ENCODE measurements around the gene ANK2. TPM values are rescaled to one million over a fixed set of nuclear protein-coding genes. Genes with fewer than 3 reads are reported as not detected.

The ANK2 gene
- total RNA-seq, 1 donor from 2014 or later: 4.5 TPM

DNA sequence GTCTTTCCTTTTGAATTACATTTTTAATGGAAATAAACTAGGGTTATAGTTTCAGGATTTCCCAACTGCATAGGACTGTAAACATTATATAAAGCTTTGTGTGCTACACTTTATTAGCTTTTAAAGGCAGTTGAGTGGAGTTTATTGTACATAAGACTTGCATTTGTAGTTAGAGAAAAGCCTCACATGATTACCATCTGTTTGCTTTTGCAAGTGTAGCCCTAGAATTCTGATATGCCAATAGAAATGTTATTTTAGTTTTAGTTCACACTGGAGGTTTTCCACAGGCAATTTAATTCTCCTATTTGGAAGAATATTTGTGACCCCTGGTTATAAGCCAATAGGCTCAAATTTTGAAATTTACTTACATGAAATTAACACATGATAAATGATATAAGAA, 41.3 kb upstream of the ANK2 start:
- TF ChIP-seq, protein P1, sequence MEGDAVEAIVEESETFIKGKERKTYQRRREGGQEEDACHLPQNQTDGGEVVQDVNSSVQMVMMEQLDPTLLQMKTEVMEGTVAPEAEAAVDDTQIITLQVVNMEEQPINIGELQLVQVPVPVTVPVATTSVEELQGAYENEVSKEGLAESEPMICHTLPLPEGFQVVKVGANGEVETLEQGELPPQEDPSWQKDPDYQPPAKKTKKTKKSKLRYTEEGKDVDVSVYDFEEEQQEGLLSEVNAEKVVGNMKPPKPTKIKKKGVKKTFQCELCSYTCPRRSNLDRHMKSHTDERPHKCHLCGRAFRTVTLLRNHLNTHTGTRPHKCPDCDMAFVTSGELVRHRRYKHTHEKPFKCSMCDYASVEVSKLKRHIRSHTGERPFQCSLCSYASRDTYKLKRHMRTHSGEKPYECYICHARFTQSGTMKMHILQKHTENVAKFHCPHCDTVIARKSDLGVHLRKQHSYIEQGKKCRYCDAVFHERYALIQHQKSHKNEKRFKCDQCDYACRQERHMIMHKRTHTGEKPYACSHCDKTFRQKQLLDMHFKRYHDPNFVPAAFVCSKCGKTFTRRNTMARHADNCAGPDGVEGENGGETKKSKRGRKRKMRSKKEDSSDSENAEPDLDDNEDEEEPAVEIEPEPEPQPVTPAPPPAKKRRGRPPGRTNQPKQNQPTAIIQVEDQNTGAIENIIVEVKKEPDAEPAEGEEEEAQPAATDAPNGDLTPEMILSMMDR (IDR thresholded peaks at IDR 0.05): no peak
- Mint-ChIP-seq H3K36me3 (ENCODE audit: low read depth) (no peaks in the 10 kb centered on the region), H3K27ac (no peak overlapping the region), H3K9me3 (no peaks in the 10 kb centered on the region), H3K4me1 (no peaks in the 10 kb centered on the region), H3K27me3 (no peaks in the 10 kb centered on the region), H3K4me3 (no peak overlapping the region)
- ATAC-seq (ENCODE audit: low read depth) (no peak), DNase-seq (no peak)
- ChIA-PET CTCF (no interaction called here), POLR2A (no interaction called here)
- intact Hi-C loops (cut with micrococcal nuclease): no loop called here

- Mint-ChIP-seq H3K27me3 (no peaks in the 10 kb centered on the region), H3K36me3 (ENCODE audit: low read depth) (no peaks in the 10 kb centered on the region), H3K9me3 (no peaks in the 10 kb centered on the region), H3K27ac (no peak overlapping the region), H3K4me3 (no peak overlapping the region), H3K4me1 (no peaks in the 10 kb centered on the region)
- DNase-seq (no peak), ATAC-seq (ENCODE audit: low read depth) (no peak)
- ChIA-PET POLR2A (no interaction called here), CTCF (no interaction called here)
- TF ChIP-seq, protein P1 (IDR thresholded peaks at IDR 0.05): no peak
- intact Hi-C loops (cut with micrococcal nuclease): no loop called here
These were observed 40.7 kb upstream of the ANK2 start for GRCh38 chr4:113008716-113009115.

GRCh38 chr4:113009461-113009860, 40.0 kb upstream of the ANK2 start:
- intact Hi-C loops (cut with micrococcal nuclease): no loop called here
- Mint-ChIP-seq H3K36me3 (ENCODE audit: low read depth) (no peaks in the 10 kb centered on the region), H3K4me1 (no peaks in the 10 kb centered on the region), H3K9me3 (no peaks in the 10 kb centered on the region), H3K4me3 (no peak overlapping the region), H3K27ac (no peak overlapping the region), H3K27me3 (no peaks in the 10 kb centered on the region)
- ChIA-PET CTCF (no interaction called here), POLR2A (no interaction called here)
- TF ChIP-seq, protein P1 (IDR thresholded peaks at IDR 0.05): no peak
- DNase-seq: no peak
- no peak for ATAC-seq (ENCODE audit: low read depth)

- TF ChIP-seq, protein P1 (IDR thresholded peaks at IDR 0.05): no peak
- intact Hi-C loops (cut with micrococcal nuclease): no loop called here
- DNase-seq (no peak), ATAC-seq (ENCODE audit: low read depth) (no peak)
- Mint-ChIP-seq H3K9me3 (no peaks in the 10 kb centered on the region), H3K27me3 (no peaks in the 10 kb centered on the region), H3K4me1 (no peaks in the 10 kb centered on the region), H3K4me3 (no peak overlapping the region), H3K27ac (no peak overlapping the region), H3K36me3 (ENCODE audit: low read depth) (no peaks in the 10 kb centered on the region)
- POLR2A ChIA-PET: no interaction called here
- CTCF ChIA-PET: no interaction called here
These were observed 37.2 kb upstream of the ANK2 start for GRCh38 chr4:113012122-113012725.

GRCh38 chr4:113012786-113013185, 36.7 kb upstream of the ANK2 start:
- TF ChIP-seq, protein P1 (IDR thresholded peaks at IDR 0.05): no peak
- POLR2A ChIA-PET: no interaction called here
- H3K4me3 Mint-ChIP-seq: no peak overlapping the region
- no peak for DNase-seq
- H3K27ac Mint-ChIP-seq: no peak overlapping the region
- CTCF ChIA-PET: no interaction called here
- H3K27me3 Mint-ChIP-seq: no peaks in the 10 kb centered on the region
- ATAC-seq (ENCODE audit: low read depth): no peak
- intact Hi-C loops (cut with micrococcal nuclease): no loop called here
- no peaks in the 10 kb centered on the region for H3K9me3 Mint-ChIP-seq
- H3K4me1 Mint-ChIP-seq: no peaks in the 10 kb centered on the region
- no peaks in the 10 kb centered on the region for H3K36me3 Mint-ChIP-seq (ENCODE audit: low read depth)
